ENCODE data around the gene SHFL.

DNA sequence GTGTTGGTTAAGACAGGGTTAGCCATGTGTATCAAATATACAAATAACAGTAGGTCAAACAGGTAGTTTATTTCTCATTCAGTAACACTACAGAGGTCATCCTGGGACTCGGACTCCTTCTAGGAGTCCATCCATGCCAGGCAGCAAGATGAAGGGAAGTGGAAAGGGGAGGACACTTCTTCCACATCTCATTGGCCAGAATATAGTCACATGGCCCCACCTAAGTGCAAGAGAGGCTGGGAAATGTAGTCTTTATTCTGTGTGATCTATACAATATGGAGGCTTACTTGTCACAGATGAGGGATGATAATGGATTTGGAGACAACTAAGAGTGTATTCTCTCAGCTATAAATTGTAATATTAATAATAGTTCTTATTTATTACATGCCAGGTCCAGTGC lies 41.7 kb upstream of the SHFL start:
- TF ChIP-seq, protein P1, sequence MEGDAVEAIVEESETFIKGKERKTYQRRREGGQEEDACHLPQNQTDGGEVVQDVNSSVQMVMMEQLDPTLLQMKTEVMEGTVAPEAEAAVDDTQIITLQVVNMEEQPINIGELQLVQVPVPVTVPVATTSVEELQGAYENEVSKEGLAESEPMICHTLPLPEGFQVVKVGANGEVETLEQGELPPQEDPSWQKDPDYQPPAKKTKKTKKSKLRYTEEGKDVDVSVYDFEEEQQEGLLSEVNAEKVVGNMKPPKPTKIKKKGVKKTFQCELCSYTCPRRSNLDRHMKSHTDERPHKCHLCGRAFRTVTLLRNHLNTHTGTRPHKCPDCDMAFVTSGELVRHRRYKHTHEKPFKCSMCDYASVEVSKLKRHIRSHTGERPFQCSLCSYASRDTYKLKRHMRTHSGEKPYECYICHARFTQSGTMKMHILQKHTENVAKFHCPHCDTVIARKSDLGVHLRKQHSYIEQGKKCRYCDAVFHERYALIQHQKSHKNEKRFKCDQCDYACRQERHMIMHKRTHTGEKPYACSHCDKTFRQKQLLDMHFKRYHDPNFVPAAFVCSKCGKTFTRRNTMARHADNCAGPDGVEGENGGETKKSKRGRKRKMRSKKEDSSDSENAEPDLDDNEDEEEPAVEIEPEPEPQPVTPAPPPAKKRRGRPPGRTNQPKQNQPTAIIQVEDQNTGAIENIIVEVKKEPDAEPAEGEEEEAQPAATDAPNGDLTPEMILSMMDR (IDR thresholded peaks at IDR 0.05): no peak
- TF ChIP-seq POLR2AphosphoS5 (IDR thresholded peaks at IDR 0.05) (no peak), POLR2A (IDR thresholded peaks at IDR 0.05) (no peak)
